SH-SY5Y (cell line): ENCODE data around the gene UCMA.

ENCODE experiments used
- GATA2 ChIP-seq: IDR thresholded peaks from 2 replicates; pipeline ENCODE4 v1.6.1; 2011; ENCODE audit warnings: mild to moderate bottlenecking, low read depth, low read length
- GATA3 ChIP-seq: IDR thresholded peaks from 2 replicates; pipeline ENCODE4 v1.6.1; 2011; ENCODE audit warnings: low read depth, mild to moderate bottlenecking, low read length, moderate library complexity

DNA sequence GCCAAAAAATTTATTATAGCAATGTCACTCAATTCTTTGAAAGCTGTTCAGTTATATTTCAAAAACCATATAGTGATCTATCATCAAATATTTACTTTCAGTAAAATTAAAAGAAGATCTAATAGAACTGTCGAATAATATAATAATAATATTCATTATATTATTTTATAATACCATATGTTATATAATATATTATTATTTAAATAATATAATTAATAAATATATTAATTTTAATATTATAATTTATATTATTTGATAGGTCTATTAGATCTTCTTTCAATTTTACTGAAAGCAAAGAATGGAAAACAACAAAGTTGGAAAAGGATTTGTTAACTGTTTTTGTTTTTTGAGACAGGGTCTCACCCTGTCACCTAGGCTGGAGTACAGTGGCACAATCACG is 22.5 kb upstream of the UCMA start:
- no peak for TF ChIP-seq GATA3
- no peak for TF ChIP-seq GATA2
